GM06990 (cell line): ENCODE data around the gene UTRN.

Experiments
- DNase-seq: peaks from one replicate; pipeline ENCODE4 v3.0.0-alpha.2; 2011; ENCODE audit not compliant: insufficient read length; ENCODE audit errors: extremely low read depth
- H3K27me3 ChIP-seq: replicated peaks from 2 replicates; pipeline ENCODE4 v1.6.0; 2011; ENCODE audit warnings: low read length; ENCODE audit not compliant: control insufficient read depth, insufficient read depth
- H3K36me3 ChIP-seq: 2 replicates; pipeline ENCODE4 v1.5.1; 2011; ENCODE audit warnings: low read length; ENCODE audit not compliant: control insufficient read depth, insufficient read depth
- H3K4me3 ChIP-seq: replicated peaks from 2 replicates; pipeline ENCODE4 v1.5.1; 2011; ENCODE audit warnings: low read depth, mild to moderate bottlenecking, control low read depth, low read length
- CTCF ChIP-seq: IDR thresholded peaks from 2 replicates; pipeline ENCODE4 v1.5.1; 2011; ENCODE audit warnings: low read length, control low read depth, mild to moderate bottlenecking, inconsistent platforms; ENCODE audit not compliant: insufficient read depth, poor library complexity, severe bottlenecking

Gene UTRN

DNA sequence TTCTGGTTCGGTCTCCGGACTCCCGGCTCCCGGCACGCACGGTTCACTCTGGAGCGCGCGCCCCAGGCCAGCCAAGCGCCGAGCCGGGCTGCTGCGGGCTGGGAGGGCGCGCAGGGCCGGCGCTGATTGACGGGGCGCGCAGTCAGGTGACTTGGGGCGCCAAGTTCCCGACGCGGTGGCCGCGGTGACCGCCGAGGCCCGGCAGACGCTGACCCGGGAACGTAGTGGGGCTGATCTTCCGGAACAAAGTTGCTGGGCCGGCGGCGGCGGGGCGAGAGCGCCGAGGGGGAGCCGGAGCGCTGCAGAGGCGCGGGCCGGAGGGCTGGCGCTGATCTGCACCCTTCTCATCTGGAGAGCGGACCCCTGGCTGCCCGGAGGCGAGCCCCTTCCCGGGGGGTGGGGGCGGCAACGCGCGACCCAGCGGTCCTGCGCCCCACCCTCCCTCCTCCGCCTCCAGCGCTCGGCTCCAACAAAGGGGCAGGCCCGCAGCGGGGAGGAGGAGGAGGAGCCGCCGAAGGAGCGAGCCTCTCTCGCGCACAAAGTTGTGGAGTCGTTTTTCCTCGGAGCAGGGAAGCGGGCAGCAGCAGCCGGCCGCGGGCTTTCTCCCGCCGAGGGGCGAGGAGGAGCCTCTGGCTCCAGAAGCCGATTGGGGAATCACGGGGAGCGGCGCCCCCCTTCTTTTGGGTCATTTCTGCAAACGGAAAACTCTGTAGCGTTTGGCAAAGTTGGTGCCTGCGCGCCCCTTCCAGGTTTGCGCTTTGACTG is at the start of gene UTRN:
Gene UTRN, plus strand, starts transcription at position 553 of the 765 bp plus-strand sequence. CDS start 6,494 bp downstream, outside the sequence.
- Histone ChIP-seq H3K36me3 (no peaks in the 10 kb centered on the region), H3K4me3 (peak within 1 kb of the TSS; percentile 69), H3K27me3 (peaks cover 5% of the 10 kb centered on the region)
- peak; percentile 47 for DNase-seq
- no peak for TF ChIP-seq CTCF

GRCh38 chr6:144244688-144245087 is 40.4 kb upstream of the UTRN start:
- peak; percentile 12 for TF ChIP-seq CTCF
- no peaks in the 10 kb centered on the region; the same call in 1 of the 2 replicates for H3K27me3 ChIP-seq
- no peaks in the 10 kb centered on the region for H3K36me3 ChIP-seq
- no peak for DNase-seq
- H3K4me3 ChIP-seq, result no peak overlapping the region

DNA sequence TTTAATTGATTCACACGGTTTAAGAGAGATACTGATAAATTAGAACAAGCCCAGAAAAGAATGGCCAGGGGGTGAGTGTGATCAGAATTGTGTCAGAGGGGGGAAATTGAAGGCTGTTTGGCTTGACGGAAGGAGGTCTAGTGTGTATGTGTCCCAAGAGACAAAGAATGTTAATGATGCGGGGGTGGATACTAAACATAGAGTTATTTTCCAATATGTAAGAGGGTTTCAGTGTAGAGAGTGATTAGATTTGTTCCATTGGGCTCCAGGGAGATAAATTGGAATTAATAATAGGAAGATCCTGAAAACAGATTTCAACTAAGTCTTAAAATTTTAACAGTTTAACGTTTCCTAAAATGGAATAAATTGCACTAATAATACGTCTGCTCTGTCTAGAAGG is 38.1 kb upstream of the UTRN start:
- Histone ChIP-seq H3K27me3 (no peaks in the 10 kb centered on the region; the same call in 1 of the 2 replicates), H3K36me3 (no peaks in the 10 kb centered on the region), H3K4me3 (no peak overlapping the region)
- TF ChIP-seq CTCF, result no peak
- DNase-seq, result no peak

DNA sequence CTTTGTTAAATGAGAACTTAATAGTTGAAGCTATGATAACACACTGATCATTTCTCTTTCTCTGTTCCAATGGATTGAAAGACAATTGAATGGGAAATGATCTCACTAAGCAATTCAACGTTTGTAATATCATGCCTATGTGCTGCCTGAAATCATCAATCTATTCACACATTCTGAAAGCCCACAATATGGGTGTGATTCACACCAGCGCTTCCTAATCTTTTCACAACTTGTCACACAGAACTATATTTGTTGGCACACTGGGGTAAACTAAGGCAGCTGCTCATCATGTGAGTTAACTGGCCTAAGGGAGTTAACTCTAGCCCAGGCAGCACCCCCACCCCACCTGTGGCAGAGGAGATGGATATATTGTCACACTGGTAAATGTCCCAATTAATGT is 37.1 kb upstream of the UTRN start:
- H3K36me3 ChIP-seq, result no peaks in the 10 kb centered on the region
- H3K4me3 ChIP-seq, result no peak overlapping the region
- DNase-seq, result no peak
- TF ChIP-seq CTCF, result no peak
- no peaks in the 10 kb centered on the region; the same call in 1 of the 2 replicates for H3K27me3 ChIP-seq

DNA sequence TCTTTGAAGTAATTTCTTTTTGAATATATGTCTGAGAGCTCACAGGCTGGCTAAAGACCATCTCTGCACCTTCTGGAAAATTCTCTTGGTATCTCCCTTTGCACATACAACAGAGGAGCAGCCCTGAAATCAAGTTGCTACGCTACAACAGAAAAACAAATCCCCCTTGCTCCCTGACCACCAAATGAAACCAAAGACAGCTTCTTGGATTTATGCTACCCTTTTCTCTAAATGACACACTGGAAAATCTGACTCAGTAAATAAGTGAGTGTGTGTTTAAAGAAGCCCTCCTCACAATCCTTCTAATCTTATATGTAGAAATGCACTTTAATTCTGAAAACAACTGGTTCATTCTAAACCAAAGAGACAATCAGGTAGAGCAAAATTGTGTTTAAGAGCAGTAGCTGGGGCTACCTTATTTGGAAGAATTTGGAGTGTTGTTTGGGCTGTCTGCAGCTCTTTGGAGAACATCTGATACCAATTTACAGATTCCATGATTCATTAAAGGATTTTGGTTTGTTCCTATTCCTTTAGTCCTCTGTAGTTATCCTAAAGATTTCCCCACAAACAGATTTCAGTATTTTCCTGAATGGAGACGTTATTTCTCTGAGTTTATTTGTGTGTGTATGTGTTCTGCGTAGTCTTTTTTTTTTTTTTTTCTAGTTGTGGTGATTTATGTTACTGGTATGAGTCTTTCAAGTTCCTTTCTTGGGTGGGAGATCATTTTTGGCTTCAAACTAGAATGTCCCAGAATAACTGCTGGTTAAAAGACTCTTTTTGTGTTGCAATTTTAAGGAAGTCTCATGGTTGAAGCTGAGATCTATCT is 36.4 kb upstream of the UTRN start:
- no peak for TF ChIP-seq CTCF
- Histone ChIP-seq H3K4me3 (no peak overlapping the region), H3K27me3 (no peaks in the 10 kb centered on the region; the same call in 1 of the 2 replicates), H3K36me3 (no peaks in the 10 kb centered on the region)
- no peak for DNase-seq
